ENCODE measurements around the gene CD2.

The CD2 gene

GRCh38 chr1:116804736-116805135, 50.5 kb downstream of the CD2 start:
- no peak overlapping the region for H3K4me3 ChIP-seq (ENCODE audit: low read depth, low read length)
- in situ Hi-C loops (cut with HindIII; ENCODE audit: low sequenced_read_pairs) = no loop called here
- DNase-seq (ENCODE audit: low read depth, low spot score) = no peak
- TF ChIP-seq, protein P1, sequence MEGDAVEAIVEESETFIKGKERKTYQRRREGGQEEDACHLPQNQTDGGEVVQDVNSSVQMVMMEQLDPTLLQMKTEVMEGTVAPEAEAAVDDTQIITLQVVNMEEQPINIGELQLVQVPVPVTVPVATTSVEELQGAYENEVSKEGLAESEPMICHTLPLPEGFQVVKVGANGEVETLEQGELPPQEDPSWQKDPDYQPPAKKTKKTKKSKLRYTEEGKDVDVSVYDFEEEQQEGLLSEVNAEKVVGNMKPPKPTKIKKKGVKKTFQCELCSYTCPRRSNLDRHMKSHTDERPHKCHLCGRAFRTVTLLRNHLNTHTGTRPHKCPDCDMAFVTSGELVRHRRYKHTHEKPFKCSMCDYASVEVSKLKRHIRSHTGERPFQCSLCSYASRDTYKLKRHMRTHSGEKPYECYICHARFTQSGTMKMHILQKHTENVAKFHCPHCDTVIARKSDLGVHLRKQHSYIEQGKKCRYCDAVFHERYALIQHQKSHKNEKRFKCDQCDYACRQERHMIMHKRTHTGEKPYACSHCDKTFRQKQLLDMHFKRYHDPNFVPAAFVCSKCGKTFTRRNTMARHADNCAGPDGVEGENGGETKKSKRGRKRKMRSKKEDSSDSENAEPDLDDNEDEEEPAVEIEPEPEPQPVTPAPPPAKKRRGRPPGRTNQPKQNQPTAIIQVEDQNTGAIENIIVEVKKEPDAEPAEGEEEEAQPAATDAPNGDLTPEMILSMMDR (IDR thresholded peaks at IDR 0.05; ENCODE audit: low read depth, low read length) = no peak

DNA sequence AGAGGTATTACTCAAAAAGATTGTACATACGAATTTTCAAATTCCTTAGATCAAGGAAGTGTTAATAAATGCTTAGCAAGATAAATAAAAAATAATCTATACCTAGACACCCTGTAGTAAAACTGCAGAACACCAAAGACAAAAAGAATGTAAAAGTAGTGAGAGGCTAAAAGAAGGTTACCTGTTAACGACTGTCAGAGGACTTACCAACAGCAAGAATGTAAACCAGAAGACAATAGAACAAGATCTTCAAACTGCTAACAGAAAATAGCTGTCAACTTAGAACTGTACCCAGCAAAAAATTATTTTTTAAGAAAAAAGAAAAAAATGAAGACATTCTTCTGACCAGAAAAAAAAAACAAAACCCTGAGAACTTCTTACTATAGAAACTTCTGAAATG, 51.2 kb downstream of the CD2 start:
- in situ Hi-C loops (cut with HindIII; ENCODE audit: low sequenced_read_pairs) = no loop called here
- TF ChIP-seq, protein P1 (IDR thresholded peaks at IDR 0.05; ENCODE audit: low read depth, low read length) = no peak
- no peak overlapping the region for H3K4me3 ChIP-seq (ENCODE audit: low read depth, low read length)
- DNase-seq (ENCODE audit: low read depth, low spot score) = no peak

- in situ Hi-C loops (cut with HindIII; ENCODE audit: low sequenced_read_pairs) = no loop called here
- TF ChIP-seq, protein P1 (IDR thresholded peaks at IDR 0.05; ENCODE audit: low read depth, low read length) = no peak
- no peak for DNase-seq (ENCODE audit: low read depth, low spot score)
- no peak overlapping the region for H3K4me3 ChIP-seq (ENCODE audit: low read depth, low read length)
Observed at GRCh38 chr1:116806245-116806644, 52.0 kb downstream of the CD2 start.

- no peak for DNase-seq (ENCODE audit: low read depth, low spot score)
Observed at GRCh38 chr1:116806671-116807070, 52.4 kb downstream of the CD2 start.

GRCh38 chr1:116807394-116808199, 53.4 kb downstream of the CD2 start:
- DNase-seq (ENCODE audit: low read depth, low spot score) = no peak
- TF ChIP-seq, protein P1 (IDR thresholded peaks at IDR 0.05; ENCODE audit: low read depth, low read length) = no peak
- H3K4me3 ChIP-seq (ENCODE audit: low read depth, low read length) = no peak overlapping the region
- in situ Hi-C loops (cut with HindIII; ENCODE audit: low sequenced_read_pairs) = no loop called here

More at GRCh38 chr1:116806671-116807070, 52.4 kb downstream of the CD2 start:
- in situ Hi-C loops (cut with HindIII; ENCODE audit: low sequenced_read_pairs) = no loop called here
- TF ChIP-seq, protein P1 (IDR thresholded peaks at IDR 0.05; ENCODE audit: low read depth, low read length) = no peak
- H3K4me3 ChIP-seq (ENCODE audit: low read depth, low read length) = no peak overlapping the region

- DNase-seq (ENCODE audit: low read depth, low spot score) = no peak
- no peak overlapping the region for H3K4me3 ChIP-seq (ENCODE audit: low read depth, low read length)
- TF ChIP-seq, protein P1 (IDR thresholded peaks at IDR 0.05; ENCODE audit: low read depth, low read length) = no peak
- in situ Hi-C loops (cut with HindIII; ENCODE audit: low sequenced_read_pairs) = no loop called here
Observed at GRCh38 chr1:116808200-116808847, 54.1 kb downstream of the CD2 start.
